Mucosa of stomach (tissue), 1 donor: ENCODE results near the gene PLG.
"Not testable (repeated sequence)": the region's sequence is repeated elsewhere in the genome, so short reads cannot be mapped to it uniquely, and the experiment has no call there.

ENCODE experiments used
- H3K27me3 ChIP-seq: one replicate; pipeline ENCODE4 v1.7.0; 2013; ENCODE audit warnings: mild to moderate bottlenecking, low read length; ENCODE audit not compliant: control insufficient read depth, insufficient read depth
- H3K36me3 ChIP-seq: one replicate; pipeline ENCODE4 v1.7.0; 2013; ENCODE audit warnings: low read length; ENCODE audit not compliant: control insufficient read depth, insufficient read depth
- H3K4me1 ChIP-seq: one replicate; pipeline ENCODE4 v1.7.0; 2013; ENCODE audit warnings: mild to moderate bottlenecking, low read length; ENCODE audit not compliant: control insufficient read depth, insufficient read depth
- H3K4me3 ChIP-seq: one replicate; pipeline ENCODE4 v1.7.0; 2013; ENCODE audit warnings: low read length
- H3K9ac ChIP-seq: one replicate; pipeline ENCODE4 v1.7.0; 2013; ENCODE audit warnings: mild to moderate bottlenecking, low read length, moderate library complexity
- H3K9me3 ChIP-seq: one replicate; pipeline ENCODE4 v1.7.0; 2013; ENCODE audit warnings: mild to moderate bottlenecking, low read length, moderate library complexity; ENCODE audit not compliant: control insufficient read depth
- donor health status: Pancreatic carcinoma.

Gene PLG

GRCh38 chr6:160730911-160731310, 28.9 kb downstream of the PLG start:
- no peaks in the 10 kb centered on the region for H3K36me3 ChIP-seq
- H3K9me3 ChIP-seq, result no peaks in the 10 kb centered on the region
- no peak overlapping the region for H3K4me3 ChIP-seq
- H3K9ac ChIP-seq, result no peak overlapping the region
- no peaks in the 10 kb centered on the region for H3K27me3 ChIP-seq
- H3K4me1 ChIP-seq, result no peaks in the 10 kb centered on the region

DNA sequence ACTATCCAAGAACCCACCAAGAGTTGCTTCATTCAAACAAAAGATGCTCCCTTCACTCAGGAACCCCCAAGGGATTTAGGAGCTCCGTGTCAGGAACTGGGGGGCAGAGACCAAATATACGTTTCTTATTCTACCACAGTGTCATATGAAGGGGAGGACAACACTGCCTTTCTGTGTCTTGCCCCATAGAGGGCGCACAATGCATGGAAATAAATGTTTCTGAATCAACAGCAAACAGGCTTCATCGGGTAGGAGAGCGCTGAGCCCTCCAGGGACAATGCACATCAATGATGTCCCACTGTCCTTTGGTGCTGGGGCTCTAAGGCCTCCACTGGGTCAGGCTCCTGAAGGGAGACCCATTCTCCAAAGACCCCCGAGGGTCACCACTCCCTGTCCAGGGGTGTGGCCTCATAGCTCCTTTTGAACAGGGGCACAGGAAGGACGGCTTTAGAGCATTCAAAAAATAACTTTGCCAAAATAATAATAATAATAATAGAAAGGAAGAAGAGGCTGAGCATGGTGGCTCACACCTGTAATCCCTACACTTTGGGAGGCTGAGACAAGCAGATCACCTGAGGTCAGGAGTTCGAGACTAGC, 31.1 kb downstream of the PLG start:
- H3K36me3 ChIP-seq, result no peaks in the 10 kb centered on the region

DNA sequence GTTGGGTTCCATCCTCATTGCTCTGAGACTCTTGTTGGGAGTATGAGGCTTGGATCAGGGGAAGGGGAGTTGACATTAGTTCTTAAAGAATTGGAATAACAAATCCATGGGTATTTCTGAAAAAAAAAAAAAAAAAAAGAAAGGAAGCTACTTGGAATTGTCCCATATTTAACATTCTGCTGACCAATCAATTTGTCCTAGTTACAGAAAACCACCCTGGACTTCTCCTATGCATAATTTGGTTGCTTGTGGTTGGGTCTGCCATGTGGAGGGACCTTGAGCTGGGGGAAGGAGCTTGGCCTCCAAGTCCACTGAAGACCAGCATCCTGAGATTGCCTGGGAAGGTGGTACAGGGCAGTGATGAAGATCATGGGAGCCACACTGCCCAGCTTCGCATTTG, 32.6 kb downstream of the PLG start:
- H3K4me1 ChIP-seq, result no peaks in the 10 kb centered on the region
- no peaks in the 10 kb centered on the region for H3K36me3 ChIP-seq
- H3K27me3 ChIP-seq, result no peaks in the 10 kb centered on the region
- H3K9ac ChIP-seq, result no peak overlapping the region
- no peaks in the 10 kb centered on the region for H3K9me3 ChIP-seq
- no peak overlapping the region for H3K4me3 ChIP-seq

More for the DNA sequence above, 31.1 kb downstream of the PLG start:
- no peaks in the 10 kb centered on the region for H3K9me3 ChIP-seq
- no peaks in the 10 kb centered on the region for H3K27me3 ChIP-seq
- H3K4me3 ChIP-seq, result no peak overlapping the region
- no peak overlapping the region for H3K9ac ChIP-seq
- H3K4me1 ChIP-seq, result no peaks in the 10 kb centered on the region

GRCh38 chr6:160735523-160735922, 33.5 kb downstream of the PLG start:
- no peak overlapping the region for H3K9ac ChIP-seq
- H3K4me1 ChIP-seq, result no peaks in the 10 kb centered on the region
- H3K9me3 ChIP-seq, result no peaks in the 10 kb centered on the region
- H3K27me3 ChIP-seq, result no peaks in the 10 kb centered on the region
- H3K4me3 ChIP-seq, result no peak overlapping the region
- no peaks in the 10 kb centered on the region for H3K36me3 ChIP-seq

GRCh38 chr6:160737934-160738333, 35.9 kb downstream of the PLG start:
- Histone ChIP-seq H3K36me3 (no peaks in the 10 kb centered on the region), H3K27me3 (no peaks in the 10 kb centered on the region), H3K4me1 (no peaks in the 10 kb centered on the region), H3K9me3 (no peaks in the 10 kb centered on the region), H3K4me3 (no peak overlapping the region), H3K9ac (no peak overlapping the region)

GRCh38 chr6:160739955-160740354, 37.9 kb downstream of the PLG start:
- H3K36me3 ChIP-seq, result no peaks in the 10 kb centered on the region
- no peaks in the 10 kb centered on the region for H3K4me1 ChIP-seq
- no peak overlapping the region for H3K9ac ChIP-seq
- no peak overlapping the region for H3K4me3 ChIP-seq
- no peaks in the 10 kb centered on the region for H3K9me3 ChIP-seq
- no peaks in the 10 kb centered on the region for H3K27me3 ChIP-seq

DNA sequence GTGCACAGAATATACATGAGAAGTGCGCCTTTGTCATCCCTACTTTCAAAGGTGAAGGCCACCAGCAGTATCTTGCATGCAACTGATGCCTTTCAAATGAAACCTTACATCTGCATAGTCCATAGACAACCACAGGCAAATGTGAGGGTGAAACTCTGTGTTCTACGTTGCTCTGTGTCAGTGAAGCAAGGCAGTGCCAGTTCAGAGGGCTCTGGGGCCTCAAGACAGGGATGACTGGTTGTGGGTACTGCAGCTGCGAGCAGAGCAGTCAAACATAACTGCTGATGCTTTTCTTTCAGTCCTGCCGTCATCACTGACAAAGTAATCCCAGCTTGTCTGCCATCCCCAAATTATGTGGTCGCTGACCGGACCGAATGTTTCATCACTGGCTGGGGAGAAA, 39.0 kb downstream of the PLG start:
- not testable (repeated sequence) for H3K36me3 ChIP-seq, H3K27me3 ChIP-seq

DNA sequence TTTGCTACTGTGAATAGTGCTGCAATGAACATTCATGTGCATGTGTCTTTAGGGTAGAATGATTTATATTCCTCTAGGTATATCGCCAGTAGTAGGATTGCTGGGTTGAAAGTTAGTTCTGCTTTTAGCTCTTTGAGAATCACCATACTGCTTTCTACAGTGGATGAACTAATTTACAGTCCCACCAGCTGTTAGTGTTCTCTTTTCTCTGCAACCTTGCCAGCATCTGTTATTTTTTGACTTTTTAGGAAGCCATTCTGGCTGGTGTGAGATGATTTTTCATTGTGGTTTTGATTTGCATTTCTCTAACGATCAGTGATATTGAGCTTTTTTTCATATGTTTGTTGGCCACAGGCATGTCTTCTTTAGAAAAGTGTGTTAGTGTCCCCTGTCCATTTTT, 40.0 kb downstream of the PLG start:
- no peaks in the 10 kb centered on the region for H3K4me1 ChIP-seq
- H3K9ac ChIP-seq, result no peak overlapping the region
- no peaks in the 10 kb centered on the region for H3K27me3 ChIP-seq
- no peak overlapping the region for H3K4me3 ChIP-seq
- H3K9me3 ChIP-seq, result no peaks in the 10 kb centered on the region
- H3K36me3 ChIP-seq, result no peaks in the 10 kb centered on the region

More for the DNA sequence above, 39.0 kb downstream of the PLG start:
- H3K9me3 ChIP-seq, H3K9ac ChIP-seq, H3K4me1 ChIP-seq, H3K4me3 ChIP-seq: not testable (repeated sequence)

- Histone ChIP-seq H3K4me3 (no peak overlapping the region), H3K36me3 (no peaks in the 10 kb centered on the region), H3K27me3 (no peaks in the 10 kb centered on the region)
These were observed 48.2 kb downstream of the PLG start for GRCh38 chr6:160750276-160750689.

GRCh38 chr6:160753211-160753610, 51.2 kb downstream of the PLG start:
- not testable (repeated sequence) for H3K9ac ChIP-seq, H3K27me3 ChIP-seq

More at GRCh38 chr6:160750276-160750689, 48.2 kb downstream of the PLG start:
- H3K4me1 ChIP-seq, result no peaks in the 10 kb centered on the region
- no peak overlapping the region for H3K9ac ChIP-seq
- H3K9me3 ChIP-seq, result no peaks in the 10 kb centered on the region

GRCh38 chr6:160755165-160755564, 53.1 kb downstream of the PLG start:
- Histone ChIP-seq H3K4me1 (no peaks in the 10 kb centered on the region), H3K36me3 (no peaks in the 10 kb centered on the region), H3K27me3 (no peaks in the 10 kb centered on the region), H3K4me3 (no peak overlapping the region), H3K9me3 (no peaks in the 10 kb centered on the region), H3K9ac (no peak overlapping the region)

More at GRCh38 chr6:160753211-160753610, 51.2 kb downstream of the PLG start:
- H3K36me3 ChIP-seq, H3K9me3 ChIP-seq, H3K4me3 ChIP-seq, H3K4me1 ChIP-seq: not testable (repeated sequence)

DNA sequence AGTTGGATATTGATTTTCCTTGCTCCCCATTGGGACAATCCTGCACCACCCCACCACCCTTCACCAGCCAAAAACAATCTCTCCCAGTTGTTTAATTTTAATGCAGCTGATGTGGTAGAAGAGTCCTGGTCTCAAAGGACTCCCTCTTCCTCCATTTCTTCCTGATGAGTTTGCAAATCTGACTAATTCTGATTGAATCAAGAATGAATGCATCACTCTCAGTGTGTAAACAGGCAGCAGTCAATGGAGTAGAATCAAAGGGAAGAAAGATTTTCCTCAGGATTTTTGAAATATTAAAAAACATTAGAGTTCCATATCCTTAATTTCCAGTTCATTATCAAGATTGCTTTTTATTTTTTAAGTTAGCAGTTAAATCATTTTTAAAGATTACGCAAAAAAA, 54.0 kb downstream of the PLG start:
- H3K4me1 ChIP-seq, result no peaks in the 10 kb centered on the region
- no peaks in the 10 kb centered on the region for H3K27me3 ChIP-seq
- no peaks in the 10 kb centered on the region for H3K9me3 ChIP-seq
- no peak overlapping the region for H3K9ac ChIP-seq
- H3K36me3 ChIP-seq, result no peaks in the 10 kb centered on the region
- H3K4me3 ChIP-seq, result no peak overlapping the region

- H3K9me3 ChIP-seq, result no peaks in the 10 kb centered on the region
- H3K27me3 ChIP-seq, result no peaks in the 10 kb centered on the region
- H3K4me1 ChIP-seq, result no peaks in the 10 kb centered on the region
- no peaks in the 10 kb centered on the region for H3K36me3 ChIP-seq
- no peak overlapping the region for H3K9ac ChIP-seq
- no peak overlapping the region for H3K4me3 ChIP-seq
These were observed 54.8 kb downstream of the PLG start for GRCh38 chr6:160756871-160757270.
